ENCODE data around the gene ROMO1.

- TF ChIP-seq CTCF (IDR thresholded peaks at IDR 0.05): no peak
- no peak for TF ChIP-seq POLR2A (IDR thresholded peaks at IDR 0.05)
These were observed 693 bp upstream of the ROMO1 start for GRCh38 chr20:35698298-35699126.
